Tibial artery (tissue), 4 donors: ENCODE measurements around the gene SRRM5.

Experiments used
- DNase-seq, 2 donors: peaks; one replicate each; pipeline ENCODE4 v3.0.0-alpha.2; 2019
- H3K27ac ChIP-seq, 2 donors: fragments of 200-600 bp; sonication (generic) in 1 of 2; 1 replicate in 1 of 2; 2 replicates in 1 of 2; pipeline ENCODE4 v1.5.1; 2018 to 2019; ENCODE audit warnings: mild to moderate bottlenecking in 1 of 2
- H3K27me3 ChIP-seq, 2 donors: fragments of 200-600 bp; sonication (generic) in 1 of 2; one replicate each; pipeline versions ENCODE4 v1.5.1 to v1.6.0; 2016 to 2019
- H3K36me3 ChIP-seq, 3 donors: fragments of 200-600 bp; sonication (generic) in 2 of 3; one replicate each; pipeline ENCODE4 v1.5.1; 2016 to 2019; ENCODE audit warnings: mild to moderate bottlenecking in 2 of 3
- H3K4me1 ChIP-seq, 4 donors: fragments of 200-600 bp; sonication (generic) in 2 of 4; 1 replicate in 3 of 4; 2 replicates in 1 of 4; pipeline ENCODE4 v1.5.1; 2016 to 2019
- H3K4me3 ChIP-seq, 2 donors: fragments of 200-600 bp; sonication (generic) in 1 of 2; 1 replicate in 1 of 2; 2 replicates in 1 of 2; pipeline ENCODE4 v1.5.1; 2018 to 2019; ENCODE audit warnings: mild to moderate bottlenecking in 2 of 2
- H3K9me3 ChIP-seq, 3 donors: fragments of 200-600 bp; sonication (generic) in 1 of 3; one replicate each; pipeline ENCODE4 v1.5.1; 2016 to 2019
- CTCF ChIP-seq, 2 experiments: fragments of 200-600 bp in 1 of 2; fragments of 450-650 bp in 1 of 2; IDR thresholded peaks; one replicate each; pipeline ENCODE4 v1.5.1; 2017 to 2019; ENCODE audit warnings: antibody characterized with exemption in 2 of 2, mild to moderate bottlenecking in 1 of 2, moderate library complexity in 1 of 2
- intact Hi-C: fragments of 100-400 bp; cut with DNase I; formaldehyde crosslinking; loops from one replicate; pipeline ENCODE4 v1.15.0; 2023; ENCODE audit warnings: low total_unique reads

The SRRM5 gene

GRCh38 chr19:43638214-43638994 lies 26.5 kb downstream of the SRRM5 start:
- no peaks in the 10 kb centered on the region for H3K9me3 ChIP-seq
- H3K4me1 ChIP-seq, result peaks cover 0 to 16% (median 11%) of the 10 kb centered on the region in 4 donors
- H3K27me3 ChIP-seq, result peaks cover 0 to 67% of the 10 kb centered on the region in 2 donors
- no peak for TF ChIP-seq CTCF (IDR thresholded peaks at IDR 0.05)
- H3K36me3 ChIP-seq, result no peaks in the 10 kb centered on the region
- no peak overlapping the region for H3K27ac ChIP-seq
- intact Hi-C loops, result no loop called here
- no peak overlapping the region for H3K4me3 ChIP-seq
- DNase-seq, result no peak

- Histone ChIP-seq H3K9me3 (no peaks in the 10 kb centered on the region), H3K27me3 (peaks cover 0 to 66% of the 10 kb centered on the region in 2 donors), H3K4me1 (peaks cover 0 to 16% (median 11%) of the 10 kb centered on the region in 4 donors), H3K4me3 (peak overlapping the region; percentile 20 to 36), H3K27ac (no peak overlapping the region), H3K36me3 (no peaks in the 10 kb centered on the region)
- no peak for DNase-seq
- intact Hi-C loops, result no loop called here
- TF ChIP-seq CTCF (IDR thresholded peaks at IDR 0.05), result no peak
Observed at GRCh38 chr19:43638995-43639518, 27.2 kb downstream of the SRRM5 start.

GRCh38 chr19:43639519-43640423 lies 27.9 kb downstream of the SRRM5 start, which contains the start of gene CADM4:
TSS of gene CADM4 (minus strand) at chr19:43639850. CDS start at chr19:43639790, 60 bp downstream.
- H3K36me3 ChIP-seq, result no peaks in the 10 kb centered on the region
- H3K4me3 ChIP-seq, result peak within 1 kb of the TSS; percentile 36 to 50
- no peak for TF ChIP-seq CTCF (IDR thresholded peaks at IDR 0.05)
- H3K27ac ChIP-seq, result no peak within 1 kb of the TSS
- H3K9me3 ChIP-seq, result no peaks in the 10 kb centered on the region
- no peak for DNase-seq
- peaks cover 0 to 58% of the 10 kb centered on the region in 2 donors for H3K27me3 ChIP-seq
- H3K4me1 ChIP-seq, result peaks cover 0 to 16% (median 11%) of the 10 kb centered on the region in 4 donors
- intact Hi-C loops, result no loop called here

- Histone ChIP-seq H3K27me3 (peaks cover 0 to 54% of the 10 kb centered on the region in 2 donors), H3K4me1 (peaks cover 0 to 16% (median 10%) of the 10 kb centered on the region in 4 donors), H3K27ac (no peak overlapping the region), H3K9me3 (no peaks in the 10 kb centered on the region), H3K4me3 (peak overlapping the region in 1 of 2 donors; percentile 50), H3K36me3 (no peaks in the 10 kb centered on the region)
- TF ChIP-seq CTCF (IDR thresholded peaks at IDR 0.05), result no peak
- no peak for DNase-seq
- intact Hi-C loops, result no loop called here
Observed at GRCh38 chr19:43640424-43640757, 28.5 kb downstream of the SRRM5 start.

GRCh38 chr19:43641333-43641732 lies 29.4 kb downstream of the SRRM5 start:
- DNase-seq, result no peak
- H3K27ac ChIP-seq, result no peak overlapping the region
- H3K27me3 ChIP-seq, result peaks cover 0 to 44% of the 10 kb centered on the region in 2 donors
- no peak overlapping the region for H3K4me3 ChIP-seq
- H3K36me3 ChIP-seq, result peaks cover 0 to 4% (median 0%) of the 10 kb centered on the region in 3 donors
- TF ChIP-seq CTCF (IDR thresholded peaks at IDR 0.05), result no peak
- intact Hi-C loops, result no loop called here
- H3K9me3 ChIP-seq, result no peaks in the 10 kb centered on the region
- peaks cover 0 to 16% (median 10%) of the 10 kb centered on the region in 4 donors for H3K4me1 ChIP-seq
